ENCODE measurements around the gene CYP1A2.

CYP1A2 gene

GRCh38 chr15:74801311-74801997, 52.8 kb downstream of the CYP1A2 start:
- ChIA-PET CTCF (interaction anchor here (0.7 to 20.4 kb wide), 5 partner anchors 12 to 168 kb away, joined by 3 to 1027 read pairs (median 64); partner anchors contain the start of gene CSK), POLR2A (interaction anchor here (1.0 kb wide), 1 partner anchor 20 kb away, joined by 4 read pairs; the partner anchor contains the start of gene CSK)
- WGBS (ENCODE audit: insufficient coverage) = 97% methylated on average over 16 of the region's 18 CpGs
- no peaks in the 10 kb centered on the region for H3K27me3 ChIP-seq (replicated peaks in 2 of 5; ENCODE audit: control insufficient read depth in 4 of 5, insufficient read depth in 5 of 5, low read length in 4 of 5)
- DNase-seq = no peak
- H3K27ac ChIP-seq (ENCODE audit: insufficient read depth in 1 of 2, low read depth in 1 of 2, low read length in 2 of 2, poor library complexity in 1 of 2, severe bottlenecking in 2 of 2) = no peak overlapping the region
- H3K4me3 ChIP-seq (ENCODE audit: control insufficient read depth in 1 of 7, extremely low read depth in 1 of 7, insufficient read depth in 4 of 7, low read depth in 2 of 7, low read length in 6 of 7) = no peak overlapping the region
- no peaks in the 10 kb centered on the region for H3K9me3 ChIP-seq (ENCODE audit: control extremely low read depth in 1 of 5, control insufficient read depth in 4 of 5, insufficient read depth in 2 of 5, low read depth in 1 of 5, low read length in 4 of 5)
- peaks cover 8 to 37% (median 34%) of the 10 kb centered on the region in 4 experiments for H3K4me1 ChIP-seq (ENCODE audit: control extremely low read depth in 1 of 4, control insufficient read depth in 4 of 4, insufficient read depth in 4 of 4, low read length in 3 of 4)
- H3K36me3 ChIP-seq (ENCODE audit: control insufficient read depth in 4 of 4, insufficient read depth in 4 of 4, low read length in 3 of 4) = peaks cover 15 to 77% (median 48%) of the 10 kb centered on the region in 4 experiments

- CTCF ChIA-PET = interaction anchor here (0.7 to 20.4 kb wide), 2 partner anchors 27 to 167 kb away, joined by 3 to 1027 read pairs; partner anchors contain the start of gene CSK
- WGBS (ENCODE audit: insufficient coverage) = 97% methylated on average over 18 of the region's 20 CpGs
- POLR2A ChIA-PET = no interaction called here
- no peak overlapping the region for H3K4me3 ChIP-seq (ENCODE audit: control insufficient read depth in 1 of 7, extremely low read depth in 1 of 7, insufficient read depth in 4 of 7, low read depth in 2 of 7, low read length in 6 of 7)
- H3K9me3 ChIP-seq (ENCODE audit: control extremely low read depth in 1 of 5, control insufficient read depth in 4 of 5, insufficient read depth in 2 of 5, low read depth in 1 of 5, low read length in 4 of 5) = no peaks in the 10 kb centered on the region
- no peak for DNase-seq
- no peaks in the 10 kb centered on the region for H3K27me3 ChIP-seq (replicated peaks in 2 of 5; ENCODE audit: control insufficient read depth in 4 of 5, insufficient read depth in 5 of 5, low read length in 4 of 5)
- peaks cover 5 to 35% (median 33%) of the 10 kb centered on the region in 4 experiments for H3K4me1 ChIP-seq (ENCODE audit: control extremely low read depth in 1 of 4, control insufficient read depth in 4 of 4, insufficient read depth in 4 of 4, low read length in 3 of 4)
- H3K27ac ChIP-seq (ENCODE audit: insufficient read depth in 1 of 2, low read depth in 1 of 2, low read length in 2 of 2, poor library complexity in 1 of 2, severe bottlenecking in 2 of 2) = no peak overlapping the region
- H3K36me3 ChIP-seq (ENCODE audit: control insufficient read depth in 4 of 4, insufficient read depth in 4 of 4, low read length in 3 of 4) = peaks cover 13 to 75% (median 47%) of the 10 kb centered on the region in 4 experiments
Observed at GRCh38 chr15:74802290-74802689, 53.6 kb downstream of the CYP1A2 start.

- H3K36me3 ChIP-seq (ENCODE audit: control insufficient read depth in 4 of 4, insufficient read depth in 4 of 4, low read length in 3 of 4) = peaks cover 13 to 70% (median 46%) of the 10 kb centered on the region in 4 experiments
- WGBS (ENCODE audit: insufficient coverage) = 95% methylated on average over 27 of the region's 31 CpGs
- POLR2A ChIA-PET = interaction anchor here (0.7 kb wide), 1 partner anchor 15 kb away, joined by 4 read pairs; no protein-coding TSS in a partner anchor
Observed at GRCh38 chr15:74802862-74803447, 54.3 kb downstream of the CYP1A2 start.

GRCh38 chr15:74804935-74805334, 56.3 kb downstream of the CYP1A2 start:
- DNase-seq = no peak
- H3K27me3 ChIP-seq (replicated peaks in 2 of 5; ENCODE audit: control insufficient read depth in 4 of 5, insufficient read depth in 5 of 5, low read length in 4 of 5) = no peaks in the 10 kb centered on the region
- H3K4me3 ChIP-seq (ENCODE audit: control insufficient read depth in 1 of 7, extremely low read depth in 1 of 7, insufficient read depth in 4 of 7, low read depth in 2 of 7, low read length in 6 of 7) = no peak overlapping the region
- ChIA-PET CTCF (interaction anchor here (1.1 to 20.4 kb wide), 9 partner anchors 12 to 170 kb away, joined by 3 to 1027 read pairs (median 7); partner anchors contain the start of gene CSK), POLR2A (interaction anchor here (1.3 kb wide), 1 partner anchor 28 kb away, joined by 3 read pairs; no protein-coding TSS in a partner anchor)
- peaks cover 0 to 10% (median 8%) of the 10 kb centered on the region in 4 experiments for H3K4me1 ChIP-seq (ENCODE audit: control extremely low read depth in 1 of 4, control insufficient read depth in 4 of 4, insufficient read depth in 4 of 4, low read length in 3 of 4)
- no peaks in the 10 kb centered on the region for H3K9me3 ChIP-seq (ENCODE audit: control extremely low read depth in 1 of 5, control insufficient read depth in 4 of 5, insufficient read depth in 2 of 5, low read depth in 1 of 5, low read length in 4 of 5)
- H3K36me3 ChIP-seq (ENCODE audit: control insufficient read depth in 4 of 4, insufficient read depth in 4 of 4, low read length in 3 of 4) = peaks cover 10 to 50% (median 33%) of the 10 kb centered on the region in 4 experiments
- 98% methylated on average over 5 of the region's 6 CpGs for WGBS (ENCODE audit: insufficient coverage)
- H3K27ac ChIP-seq (ENCODE audit: insufficient read depth in 1 of 2, low read depth in 1 of 2, low read length in 2 of 2, poor library complexity in 1 of 2, severe bottlenecking in 2 of 2) = no peak overlapping the region

More at GRCh38 chr15:74802862-74803447, 54.3 kb downstream of the CYP1A2 start:
- no peaks in the 10 kb centered on the region for H3K9me3 ChIP-seq (ENCODE audit: control extremely low read depth in 1 of 5, control insufficient read depth in 4 of 5, insufficient read depth in 2 of 5, low read depth in 1 of 5, low read length in 4 of 5)
- H3K4me1 ChIP-seq (ENCODE audit: control extremely low read depth in 1 of 4, control insufficient read depth in 4 of 4, insufficient read depth in 4 of 4, low read length in 3 of 4) = peaks cover 0 to 29% (median 28%) of the 10 kb centered on the region in 4 experiments
- CTCF ChIA-PET = interaction anchor here (0.9 to 20.4 kb wide), 3 partner anchors 9 to 171 kb away, joined by 3 to 1027 read pairs (median 4); partner anchors contain the start of gene CSK
- DNase-seq = no peak
- no peaks in the 10 kb centered on the region for H3K27me3 ChIP-seq (replicated peaks in 2 of 5; ENCODE audit: control insufficient read depth in 4 of 5, insufficient read depth in 5 of 5, low read length in 4 of 5)
- no peak overlapping the region for H3K4me3 ChIP-seq (ENCODE audit: control insufficient read depth in 1 of 7, extremely low read depth in 1 of 7, insufficient read depth in 4 of 7, low read depth in 2 of 7, low read length in 6 of 7)
- no peak overlapping the region for H3K27ac ChIP-seq (ENCODE audit: insufficient read depth in 1 of 2, low read depth in 1 of 2, low read length in 2 of 2, poor library complexity in 1 of 2, severe bottlenecking in 2 of 2)

All from common myeloid progenitor, CD34-positive (primary cell).